ENCODE measurements around the gene BTD. TPM values are rescaled to one million over a fixed set of nuclear protein-coding genes. Genes with fewer than 3 reads are reported as not detected.

BTD gene
- total RNA-seq, 1 donor from 2014 or later, result 11.7 TPM

GRCh38 chr3:15557511-15557946, 44.0 kb upstream of the BTD start:
- TF ChIP-seq, protein P1, sequence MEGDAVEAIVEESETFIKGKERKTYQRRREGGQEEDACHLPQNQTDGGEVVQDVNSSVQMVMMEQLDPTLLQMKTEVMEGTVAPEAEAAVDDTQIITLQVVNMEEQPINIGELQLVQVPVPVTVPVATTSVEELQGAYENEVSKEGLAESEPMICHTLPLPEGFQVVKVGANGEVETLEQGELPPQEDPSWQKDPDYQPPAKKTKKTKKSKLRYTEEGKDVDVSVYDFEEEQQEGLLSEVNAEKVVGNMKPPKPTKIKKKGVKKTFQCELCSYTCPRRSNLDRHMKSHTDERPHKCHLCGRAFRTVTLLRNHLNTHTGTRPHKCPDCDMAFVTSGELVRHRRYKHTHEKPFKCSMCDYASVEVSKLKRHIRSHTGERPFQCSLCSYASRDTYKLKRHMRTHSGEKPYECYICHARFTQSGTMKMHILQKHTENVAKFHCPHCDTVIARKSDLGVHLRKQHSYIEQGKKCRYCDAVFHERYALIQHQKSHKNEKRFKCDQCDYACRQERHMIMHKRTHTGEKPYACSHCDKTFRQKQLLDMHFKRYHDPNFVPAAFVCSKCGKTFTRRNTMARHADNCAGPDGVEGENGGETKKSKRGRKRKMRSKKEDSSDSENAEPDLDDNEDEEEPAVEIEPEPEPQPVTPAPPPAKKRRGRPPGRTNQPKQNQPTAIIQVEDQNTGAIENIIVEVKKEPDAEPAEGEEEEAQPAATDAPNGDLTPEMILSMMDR (IDR thresholded peaks at IDR 0.05), result peak; percentile 75
- TF ChIP-seq EZH2phosphoT487 (IDR thresholded peaks at IDR 0.05) (no peak), EZH2 (IDR thresholded peaks at IDR 0.05) (no peak)
- no peak overlapping the region for H2AFZ ChIP-seq (replicated peaks)
- no peaks in the 10 kb centered on the region for H4K20me1 ChIP-seq (ENCODE audit: low read depth)
- no peak overlapping the region for H3K4me3 ChIP-seq
- peaks cover 1% of the 10 kb centered on the region for H3K36me3 Mint-ChIP-seq
- no peaks in the 10 kb centered on the region for H3K79me2 ChIP-seq (ENCODE audit: low read depth)
- no peak overlapping the region for H3K4me3 Mint-ChIP-seq
- H3K27ac Mint-ChIP-seq, result no peak overlapping the region
- H3K9me3 ChIP-seq (ENCODE audit: low read depth), result no peaks in the 10 kb centered on the region
- H3K4me1 Mint-ChIP-seq, result no peaks in the 10 kb centered on the region
- H3F3A ChIP-seq (ENCODE audit: low read depth), result peaks cover 17% of the 10 kb centered on the region
- H3K9ac ChIP-seq, result no peak overlapping the region
- DNase-seq (ENCODE audit: low spot score), result peak; percentile 57
- H3K9me3 Mint-ChIP-seq, result no peaks in the 10 kb centered on the region
- H3K27me3 ChIP-seq, result no peaks in the 10 kb centered on the region
- no peak overlapping the region for H3K27ac ChIP-seq
- no peaks in the 10 kb centered on the region for H3K36me3 ChIP-seq
- peaks cover 4% of the 10 kb centered on the region for H3K27me3 Mint-ChIP-seq (ENCODE audit: insufficient read depth, low read depth)
- peaks cover 13% of the 10 kb centered on the region for H3K4me1 ChIP-seq
- H3K4me2 ChIP-seq, result no peak overlapping the region

GRCh38 chr3:15558581-15558980, 43.0 kb upstream of the BTD start:
- Histone ChIP-seq H4K20me1 (ENCODE audit: low read depth) (no peaks in the 10 kb centered on the region), H3K27me3 (no peaks in the 10 kb centered on the region), H3K9me3 (ENCODE audit: low read depth) (no peaks in the 10 kb centered on the region), H3K4me1 (peaks cover 13% of the 10 kb centered on the region), H3K79me2 (ENCODE audit: low read depth) (no peaks in the 10 kb centered on the region), H3K4me3 (no peak overlapping the region), H3K27ac (no peak overlapping the region), H2AFZ (replicated peaks) (no peak overlapping the region), H3K9ac (no peak overlapping the region), H3F3A (ENCODE audit: low read depth) (peaks cover 17% of the 10 kb centered on the region), H3K36me3 (no peaks in the 10 kb centered on the region), H3K4me2 (no peak overlapping the region)
- no peak for TF ChIP-seq EZH2 (IDR thresholded peaks at IDR 0.05)
- no peak for TF ChIP-seq EZH2phosphoT487 (IDR thresholded peaks at IDR 0.05)
- TF ChIP-seq, protein P1 (IDR thresholded peaks at IDR 0.05), result no peak
- Mint-ChIP-seq H3K27ac (no peak overlapping the region), H3K27me3 (ENCODE audit: insufficient read depth, low read depth) (peaks cover 4% of the 10 kb centered on the region), H3K9me3 (no peaks in the 10 kb centered on the region), H3K4me1 (no peaks in the 10 kb centered on the region), H3K36me3 (peaks cover 8% of the 10 kb centered on the region), H3K4me3 (no peak overlapping the region)
- no peak for DNase-seq (ENCODE audit: low spot score)

DNA sequence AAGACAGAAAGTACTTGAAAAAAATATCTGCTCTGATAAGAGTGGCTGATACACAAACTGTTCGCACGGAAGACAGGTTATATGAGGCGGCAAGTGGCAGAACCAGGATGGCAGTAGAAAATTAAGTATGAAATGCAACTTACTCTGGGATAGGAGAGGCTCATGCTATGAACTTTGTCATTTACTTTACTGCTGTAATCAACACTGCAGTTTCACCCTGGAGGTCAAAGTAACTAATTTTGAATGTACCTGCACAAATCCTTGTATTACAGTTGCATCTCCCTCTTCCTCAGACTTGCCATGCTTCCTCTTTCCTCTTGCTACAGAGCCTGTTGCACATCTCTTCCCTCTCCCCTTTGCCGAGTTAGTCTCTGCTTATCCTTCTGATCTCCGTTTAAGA, 39.0 kb upstream of the BTD start:
- H3K4me2 ChIP-seq, result no peak overlapping the region

More for the DNA sequence above, 39.0 kb upstream of the BTD start:
- no peaks in the 10 kb centered on the region for H3K9me3 Mint-ChIP-seq
- Histone ChIP-seq H3K9me3 (ENCODE audit: low read depth) (no peaks in the 10 kb centered on the region), H3K9ac (no peak overlapping the region), H2AFZ (replicated peaks) (no peak overlapping the region), H3F3A (ENCODE audit: low read depth) (peaks cover 17% of the 10 kb centered on the region), H4K20me1 (ENCODE audit: low read depth) (no peaks in the 10 kb centered on the region), H3K27me3 (no peaks in the 10 kb centered on the region), H3K4me1 (peaks cover 13% of the 10 kb centered on the region), H3K36me3 (peaks cover 2% of the 10 kb centered on the region), H3K27ac (no peak overlapping the region), H3K79me2 (ENCODE audit: low read depth) (no peaks in the 10 kb centered on the region), H3K4me3 (no peak overlapping the region)
- no peaks in the 10 kb centered on the region for H3K4me1 Mint-ChIP-seq
- no peak overlapping the region for H3K4me3 Mint-ChIP-seq
- no peak overlapping the region for H3K27ac Mint-ChIP-seq
- H3K36me3 Mint-ChIP-seq, result peaks cover 10% of the 10 kb centered on the region
- H3K27me3 Mint-ChIP-seq (ENCODE audit: insufficient read depth, low read depth), result peaks cover 4% of the 10 kb centered on the region
- no peak for DNase-seq (ENCODE audit: low spot score)
- TF ChIP-seq EZH2 (IDR thresholded peaks at IDR 0.05) (no peak), EZH2phosphoT487 (IDR thresholded peaks at IDR 0.05) (no peak)
- TF ChIP-seq, protein P1 (IDR thresholded peaks at IDR 0.05), result no peak

Data from neural progenitor cell (in vitro differentiated cells).